Esophagus muscularis mucosa (tissue), 4 donors: Measurements from ENCODE around the gene FRRS1. TPM values are rescaled to one million over a fixed set of nuclear protein-coding genes. Genes with fewer than 3 reads are reported as not detected.

Experiments used
- DNase-seq: peaks from one replicate; pipeline ENCODE4 v3.0.0-alpha.2; 2017; ENCODE audit errors: extremely low spot score
- H3K27ac ChIP-seq, 4 donors: fragments of 200-600 bp; sonication (generic); replicated peaks in 1 of 4; 1 replicate in 3 of 4; 2 replicates in 1 of 4; pipeline ENCODE4 v1.5.1; 2016 to 2019; ENCODE audit warnings: mild to moderate bottlenecking in 1 of 4
- H3K27me3 ChIP-seq, 4 donors: fragments of 200-600 bp; sonication (generic); one replicate each; pipeline versions ENCODE4 v1.5.1 to v1.6.0; 2016 to 2019
- H3K36me3 ChIP-seq, 4 donors: fragments of 200-600 bp; sonication (generic); one replicate each; pipeline ENCODE4 v1.5.1; 2016 to 2019
- H3K4me1 ChIP-seq, 4 donors: fragments of 200-600 bp; sonication (generic); one replicate each; pipeline ENCODE4 v1.5.1; 2016 to 2019
- H3K4me3 ChIP-seq, 4 donors: fragments of 200-600 bp; sonication (generic); 1 replicate in 2 of 4; 2 replicates in 2 of 4; pipeline ENCODE4 v1.5.1; 2016 to 2019; ENCODE audit warnings: mild to moderate bottlenecking in 4 of 4, moderate library complexity in 1 of 4
- H3K9me3 ChIP-seq, 4 donors: fragments of 200-600 bp; sonication (generic); 1 replicate in 3 of 4; 2 replicates in 1 of 4; pipeline ENCODE4 v1.5.1; 2016 to 2019
- EP300 ChIP-seq: sonication (generic); formaldehyde crosslinking; IDR thresholded peaks from one replicate; pipeline ENCODE4 v1.6.1; 2017; ENCODE audit warnings: antibody characterized with exemption
- POLR2A ChIP-seq: fragments of 450-650 bp; IDR thresholded peaks from one replicate; pipeline ENCODE4 v1.6.1; 2017; ENCODE audit warnings: antibody characterized with exemption, moderate library complexity, mild to moderate bottlenecking, low read depth
- POLR2AphosphoS5 ChIP-seq, 2 donors: sonication (generic); formaldehyde crosslinking; IDR thresholded peaks; one replicate each; pipeline ENCODE4 v1.6.1; 2017; ENCODE audit warnings: antibody characterized with exemption in 2 of 2
- WGBS: methylation state at CpG from one replicate; pipeline ENCODE4 v1.1.5; 2018; 5-methylcytosine and 5-hydroxymethylcytosine counted together
- intact Hi-C: fragments of 100-400 bp; cut with DNase I; formaldehyde crosslinking; loops from one replicate; pipeline ENCODE4 v1.15.1; 2023
- total RNA-seq, 4 donors: library from RNA; depleted of rRNA; stranded (reverse); fragments of >200 nt; gene quantifications; one replicate each; pipeline versions ENCODE4 v1.1.0 to v1.2.1, GENCODE V29; 2016
- TF ChIP-seq, protein P1 (sequence below), 3 experiments: fragments of 200-600 bp in 2 of 3; fragments of 450-650 bp in 1 of 3; sonication (generic) in 2 of 3; IDR thresholded peaks; one replicate each; pipeline ENCODE4 v1.5.1; 2017 to 2019; ENCODE audit warnings: antibody characterized with exemption in 3 of 3, mild to moderate bottlenecking in 2 of 3, moderate library complexity in 1 of 3

Gene FRRS1
- total RNA-seq, 4 donors from 2014 or later: 3.0 to 5.0 (median 3.2) TPM

DNA sequence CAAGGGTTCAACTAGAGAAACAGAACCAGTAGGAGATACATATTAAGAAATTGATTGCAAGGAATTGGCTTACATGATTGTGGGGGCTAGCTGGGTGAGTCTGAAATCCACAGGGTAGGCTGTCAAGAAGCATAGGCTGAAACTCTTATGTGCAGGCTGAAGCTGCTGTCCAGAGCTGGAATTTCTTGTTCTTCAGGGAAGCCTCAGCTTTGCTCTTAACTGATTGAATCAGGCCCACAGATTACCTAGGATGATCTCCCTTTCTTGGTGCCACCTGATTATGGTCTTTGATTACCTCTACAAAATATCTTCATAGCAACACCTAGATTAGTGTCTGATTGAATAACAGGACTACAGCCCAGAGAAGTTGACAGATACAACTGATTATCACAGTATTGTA, 22.5 kb upstream of the FRRS1 start:
- H3K4me1 ChIP-seq: no peaks in the 10 kb centered on the region
- no peak for DNase-seq
- H3K27ac ChIP-seq: no peak overlapping the region
- intact Hi-C loops: no loop called here
- H3K9me3 ChIP-seq: no peaks in the 10 kb centered on the region
- no peaks in the 10 kb centered on the region for H3K27me3 ChIP-seq
- TF ChIP-seq EP300 (no peak), POLR2A (no peak), POLR2AphosphoS5 (IDR thresholded peaks at IDR 0.05) (no peak)
- TF ChIP-seq, protein P1, sequence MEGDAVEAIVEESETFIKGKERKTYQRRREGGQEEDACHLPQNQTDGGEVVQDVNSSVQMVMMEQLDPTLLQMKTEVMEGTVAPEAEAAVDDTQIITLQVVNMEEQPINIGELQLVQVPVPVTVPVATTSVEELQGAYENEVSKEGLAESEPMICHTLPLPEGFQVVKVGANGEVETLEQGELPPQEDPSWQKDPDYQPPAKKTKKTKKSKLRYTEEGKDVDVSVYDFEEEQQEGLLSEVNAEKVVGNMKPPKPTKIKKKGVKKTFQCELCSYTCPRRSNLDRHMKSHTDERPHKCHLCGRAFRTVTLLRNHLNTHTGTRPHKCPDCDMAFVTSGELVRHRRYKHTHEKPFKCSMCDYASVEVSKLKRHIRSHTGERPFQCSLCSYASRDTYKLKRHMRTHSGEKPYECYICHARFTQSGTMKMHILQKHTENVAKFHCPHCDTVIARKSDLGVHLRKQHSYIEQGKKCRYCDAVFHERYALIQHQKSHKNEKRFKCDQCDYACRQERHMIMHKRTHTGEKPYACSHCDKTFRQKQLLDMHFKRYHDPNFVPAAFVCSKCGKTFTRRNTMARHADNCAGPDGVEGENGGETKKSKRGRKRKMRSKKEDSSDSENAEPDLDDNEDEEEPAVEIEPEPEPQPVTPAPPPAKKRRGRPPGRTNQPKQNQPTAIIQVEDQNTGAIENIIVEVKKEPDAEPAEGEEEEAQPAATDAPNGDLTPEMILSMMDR (IDR thresholded peaks at IDR 0.05): no peak
- no peaks in the 10 kb centered on the region for H3K36me3 ChIP-seq
- H3K4me3 ChIP-seq: no peak overlapping the region

DNA sequence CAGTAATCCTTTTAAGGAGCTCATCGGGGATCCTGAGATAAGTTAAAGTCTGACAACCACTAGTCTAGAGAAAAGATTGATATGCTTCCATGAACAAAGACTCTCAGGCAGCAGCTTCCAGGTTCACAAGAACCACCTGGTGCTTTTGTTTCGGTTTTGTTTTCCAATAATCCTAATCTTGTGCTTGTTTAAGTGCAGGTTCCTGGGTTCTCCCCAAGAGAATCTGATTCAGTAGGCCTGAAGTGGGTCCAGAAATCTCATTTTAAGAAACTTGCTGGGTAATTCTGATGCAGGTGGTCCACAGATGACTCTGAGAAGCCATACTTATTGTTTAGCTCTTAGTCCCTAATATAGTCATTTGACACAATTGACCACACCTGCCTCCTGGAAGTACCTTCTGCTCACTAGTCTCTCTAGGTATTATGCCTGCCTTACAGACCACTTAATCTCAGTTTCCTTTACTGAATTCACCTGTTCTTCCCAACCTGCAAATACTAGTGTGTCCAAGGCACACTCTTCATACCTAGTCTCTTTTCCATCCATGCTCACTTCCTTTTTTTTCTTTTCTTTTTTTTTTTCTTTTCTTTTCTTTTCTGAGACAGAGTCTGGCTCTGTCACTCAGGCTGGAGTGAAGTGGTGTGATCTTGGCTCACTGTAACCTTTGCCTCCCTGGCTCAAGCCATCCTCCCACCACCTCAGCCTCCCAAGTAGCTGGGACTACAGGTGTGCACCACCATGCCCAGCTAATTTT, 20.5 kb upstream of the FRRS1 start:
- intact Hi-C loops: no loop called here
- no peak for DNase-seq

DNA sequence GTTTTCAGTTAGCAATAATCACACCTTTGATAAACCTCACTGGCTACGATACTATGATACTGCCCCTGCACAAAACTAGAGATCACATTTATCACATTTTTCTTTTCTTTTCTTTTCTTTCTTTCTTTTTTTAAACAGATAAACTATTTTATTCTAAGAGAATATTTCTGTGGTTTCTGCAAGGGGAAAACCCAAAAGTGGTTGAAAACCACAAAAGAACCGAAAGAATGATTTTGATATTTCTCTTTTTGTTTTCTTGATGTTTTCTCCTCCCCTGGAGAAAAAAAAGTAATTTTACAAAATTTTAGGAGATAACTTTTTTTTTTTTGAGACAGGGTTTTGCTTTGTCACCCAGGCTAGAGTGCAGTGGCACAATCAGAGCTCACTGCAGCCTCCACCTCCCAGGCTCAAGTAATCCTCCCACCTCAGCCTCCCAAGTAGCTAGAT, 18.4 kb upstream of the FRRS1 start:
- no peaks in the 10 kb centered on the region for H3K36me3 ChIP-seq
- no peak for DNase-seq
- H3K9me3 ChIP-seq: no peaks in the 10 kb centered on the region
- 69% methylated on average over 2 of the region's 2 CpGs for WGBS
- no peaks in the 10 kb centered on the region for H3K27me3 ChIP-seq
- TF ChIP-seq EP300 (no peak), POLR2A (no peak), POLR2AphosphoS5 (IDR thresholded peaks at IDR 0.05) (no peak)
- TF ChIP-seq, protein P1 (IDR thresholded peaks at IDR 0.05): no peak
- H3K27ac ChIP-seq: no peak overlapping the region
- intact Hi-C loops: no loop called here
- no peak overlapping the region for H3K4me3 ChIP-seq
- no peaks in the 10 kb centered on the region for H3K4me1 ChIP-seq

More for the DNA sequence above, 20.5 kb upstream of the FRRS1 start:
- WGBS: 81% methylated on average over 2 of the region's 2 CpGs
- Histone ChIP-seq H3K9me3 (no peaks in the 10 kb centered on the region), H3K27ac (no peak overlapping the region), H3K4me1 (no peaks in the 10 kb centered on the region), H3K4me3 (no peak overlapping the region), H3K27me3 (no peaks in the 10 kb centered on the region), H3K36me3 (no peaks in the 10 kb centered on the region)
- TF ChIP-seq, protein P1 (IDR thresholded peaks at IDR 0.05): no peak
- no peak for TF ChIP-seq POLR2A
- no peak for TF ChIP-seq POLR2AphosphoS5 (IDR thresholded peaks at IDR 0.05)
- TF ChIP-seq EP300: no peak

GRCh38 chr1:99784143-99784542, 17.7 kb upstream of the FRRS1 start:
- H3K36me3 ChIP-seq: no peaks in the 10 kb centered on the region
- no peaks in the 10 kb centered on the region for H3K4me1 ChIP-seq
- WGBS: 68% methylated on average over 1 of the region's 1 CpG
- intact Hi-C loops: no loop called here
- DNase-seq: peak; percentile 45
- TF ChIP-seq EP300: no peak
- TF ChIP-seq, protein P1 (IDR thresholded peaks at IDR 0.05): no peak
- no peak for TF ChIP-seq POLR2A
- no peak for TF ChIP-seq POLR2AphosphoS5 (IDR thresholded peaks at IDR 0.05)
- H3K27ac ChIP-seq: no peak overlapping the region
- no peaks in the 10 kb centered on the region for H3K9me3 ChIP-seq
- H3K4me3 ChIP-seq: no peak overlapping the region
- H3K27me3 ChIP-seq: no peaks in the 10 kb centered on the region

DNA sequence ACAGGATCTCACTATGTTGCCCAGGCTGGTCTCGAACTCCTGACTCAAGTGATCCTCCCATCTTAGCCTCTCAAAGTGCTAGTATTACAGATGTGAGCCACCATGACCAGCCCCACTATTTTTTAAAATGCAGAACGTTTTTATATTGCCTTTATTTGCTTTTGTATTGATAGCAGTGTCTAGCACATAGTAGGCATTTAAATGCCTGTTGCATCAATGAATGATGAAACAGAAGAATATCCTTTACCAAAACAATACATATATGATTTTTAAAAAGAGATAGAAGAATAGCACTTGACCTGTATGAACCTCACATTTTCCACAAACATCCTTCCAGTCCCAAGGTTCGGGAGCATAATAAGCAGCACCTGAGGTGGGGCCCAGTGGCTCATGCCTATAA, 16.5 kb upstream of the FRRS1 start:
- TF ChIP-seq POLR2A (no peak), EP300 (no peak), POLR2AphosphoS5 (IDR thresholded peaks at IDR 0.05) (no peak)
- TF ChIP-seq, protein P1 (IDR thresholded peaks at IDR 0.05): no peak
- DNase-seq: no peak
- Histone ChIP-seq H3K4me1 (no peaks in the 10 kb centered on the region), H3K27ac (no peak overlapping the region), H3K4me3 (no peak overlapping the region), H3K36me3 (no peaks in the 10 kb centered on the region), H3K9me3 (no peaks in the 10 kb centered on the region), H3K27me3 (no peaks in the 10 kb centered on the region)
- intact Hi-C loops: no loop called here
- 76% methylated on average over 3 of the region's 3 CpGs for WGBS
